Fibroblast of skin of left biceps (primary cell): ENCODE data around the gene RNF214.

Experiments
- DNase-seq, 2 experiments: peaks; one replicate each; pipeline ENCODE4 v3.0.0-alpha.2; 2013; ENCODE audit warnings: low read depth in 2 of 2

The RNF214 gene

DNA sequence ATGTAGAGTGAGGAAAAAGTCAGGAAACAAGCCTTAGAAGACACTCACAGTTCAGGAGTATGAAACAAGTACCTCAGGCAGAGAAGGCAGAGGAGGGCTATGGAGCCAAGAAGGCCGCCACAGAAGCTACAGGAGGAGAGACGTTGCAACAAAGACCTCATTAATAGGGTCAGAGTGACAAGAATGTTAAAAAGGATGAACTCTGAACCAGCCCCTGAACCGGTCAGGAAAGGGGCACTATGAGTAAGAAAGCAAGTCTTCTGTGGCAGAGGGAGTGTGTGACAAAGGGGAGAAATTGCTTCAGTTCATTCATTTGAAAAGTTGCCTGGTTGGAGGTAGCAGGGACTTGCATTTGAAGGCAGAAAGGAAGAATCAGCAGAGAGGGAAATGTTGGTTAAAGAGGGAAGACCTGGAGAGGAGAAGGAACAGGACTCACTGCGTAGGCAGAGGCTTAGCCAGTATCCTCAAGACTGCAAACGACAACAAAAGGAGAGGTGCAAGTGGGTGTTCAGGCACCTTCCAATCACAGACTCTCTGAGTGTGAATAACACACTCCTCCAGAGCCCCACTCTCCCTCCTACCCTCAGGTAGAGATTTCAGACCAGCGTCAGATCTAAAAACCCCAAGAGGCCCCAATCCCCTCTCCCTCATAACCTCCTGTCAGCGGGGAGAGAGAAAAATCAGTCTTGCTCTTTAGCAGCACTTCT lies 17.9 kb upstream of the RNF214 start:
- no peak for DNase-seq

DNA sequence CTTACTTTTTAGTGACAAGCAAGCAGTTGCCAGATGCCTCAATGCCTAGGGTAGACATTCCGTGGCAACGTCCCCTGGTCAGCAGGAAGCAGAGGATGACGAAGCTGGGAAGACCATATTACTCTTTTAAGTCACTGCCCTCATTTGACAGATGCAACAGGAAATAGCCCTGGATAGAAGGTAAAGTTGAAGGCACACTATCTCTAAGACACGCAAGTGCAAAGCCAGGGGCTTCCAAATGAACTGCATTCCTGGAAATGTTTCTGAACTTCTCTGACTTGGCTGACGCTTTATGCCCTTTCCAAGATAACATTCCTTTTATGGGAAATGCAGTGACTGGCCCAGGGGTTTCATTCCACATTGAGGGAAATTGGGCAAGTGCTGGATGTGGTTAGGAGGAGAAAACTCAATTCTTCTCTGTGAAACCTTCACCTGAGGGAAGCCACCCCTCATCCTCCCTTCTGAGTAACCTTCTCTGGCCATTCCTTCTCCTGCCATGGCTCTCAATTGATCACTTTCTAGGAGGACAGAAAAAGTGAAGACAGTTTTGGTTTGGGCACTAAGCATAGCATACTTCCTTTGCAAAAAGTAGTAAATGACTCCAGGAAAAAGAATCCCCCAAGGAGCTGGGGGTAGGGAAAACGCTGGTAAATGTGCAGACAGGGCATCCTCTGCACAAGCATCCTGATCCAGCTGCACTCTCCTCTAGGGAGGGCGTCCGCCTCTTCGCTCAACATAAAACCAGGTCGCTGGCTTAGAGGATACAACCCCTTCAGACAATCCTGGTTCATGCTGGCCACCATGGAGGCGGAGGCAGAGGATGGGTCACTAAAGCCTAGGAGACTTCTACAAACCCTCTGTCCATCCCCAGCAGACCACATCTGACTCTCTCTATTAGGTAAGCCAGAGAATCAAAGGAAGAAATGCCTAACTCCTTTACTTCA lies 15.1 kb upstream of the RNF214 start:
- DNase-seq: peak in 1 of 2 experiments; percentile 32

DNA sequence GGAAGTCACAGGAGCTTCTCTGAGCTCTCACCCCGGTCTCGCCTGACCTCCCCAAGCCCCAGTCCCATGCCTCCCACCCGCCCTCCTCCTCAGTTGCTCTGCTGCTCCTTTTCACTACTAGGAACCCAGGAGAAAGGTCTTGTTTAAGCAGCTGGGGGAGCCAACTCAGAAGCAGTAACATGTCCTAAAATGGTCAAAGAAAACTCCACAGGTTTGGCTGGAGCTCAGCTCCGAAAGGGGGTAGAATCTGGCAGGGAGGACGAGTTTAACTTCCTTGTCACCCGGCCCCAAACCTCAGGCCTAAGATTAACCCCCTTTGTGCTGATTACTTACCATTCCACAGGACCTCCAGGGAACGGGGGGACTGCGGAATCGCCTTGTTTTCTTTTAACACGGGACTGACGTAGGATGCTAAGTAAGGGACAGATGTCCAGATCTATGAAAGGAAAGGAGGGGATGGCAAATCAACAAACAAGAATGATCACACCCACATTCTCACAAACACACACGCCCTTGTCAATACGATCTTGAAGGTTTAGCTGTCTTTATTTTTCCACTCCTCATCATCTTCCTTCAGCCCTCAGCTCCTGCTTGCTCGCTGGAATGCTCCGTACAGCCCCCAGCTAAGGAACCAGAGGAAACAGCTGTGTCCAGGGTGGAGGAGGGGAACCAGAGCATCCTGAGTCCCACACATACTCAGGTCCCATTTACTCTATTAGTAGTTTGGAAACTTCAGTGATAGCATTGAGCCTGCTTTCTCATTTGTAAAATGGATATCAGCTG lies 14.1 kb upstream of the RNF214 start:
- no peak for DNase-seq

DNA sequence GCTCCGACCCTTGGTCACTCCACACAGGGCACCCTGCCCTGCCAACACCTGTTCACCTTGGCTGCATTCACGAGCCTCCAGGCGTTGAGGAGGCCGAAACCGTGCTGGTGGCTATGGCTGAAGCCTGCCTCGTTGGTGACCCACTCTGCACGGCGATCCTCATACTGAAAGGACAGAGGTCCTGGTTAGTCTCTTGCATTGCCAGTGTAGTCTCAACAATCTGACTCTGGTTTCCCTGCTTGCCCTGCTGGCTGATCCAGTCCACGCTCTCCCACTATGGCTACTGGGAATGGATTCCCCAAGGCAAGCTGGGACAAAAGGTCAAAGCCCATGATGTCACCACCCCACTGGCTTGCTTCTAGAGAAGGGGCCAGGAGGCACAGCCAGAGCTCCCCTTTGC lies 13.5 kb upstream of the RNF214 start:
- no peak for DNase-seq

DNA sequence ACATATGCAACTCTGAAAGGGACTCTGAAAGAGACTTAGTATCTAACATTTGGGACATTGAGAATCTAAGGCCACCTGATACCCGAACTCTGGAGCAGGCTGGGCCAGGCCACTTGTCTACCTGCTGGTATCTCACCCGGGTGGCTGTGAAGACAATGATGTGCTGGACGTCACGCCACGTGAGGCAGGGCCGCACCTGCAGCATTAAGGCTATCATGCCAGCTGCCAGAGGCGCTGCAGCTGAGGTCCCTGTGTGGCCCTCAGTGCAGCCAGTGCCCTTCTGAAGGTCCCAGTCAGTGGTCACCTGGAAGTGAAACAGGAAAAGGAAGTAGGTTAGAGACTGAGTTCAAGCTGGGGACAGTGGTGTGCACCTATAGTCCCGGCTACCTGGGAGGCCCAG lies 13.0 kb upstream of the RNF214 start:
- DNase-seq: no peak

DNA sequence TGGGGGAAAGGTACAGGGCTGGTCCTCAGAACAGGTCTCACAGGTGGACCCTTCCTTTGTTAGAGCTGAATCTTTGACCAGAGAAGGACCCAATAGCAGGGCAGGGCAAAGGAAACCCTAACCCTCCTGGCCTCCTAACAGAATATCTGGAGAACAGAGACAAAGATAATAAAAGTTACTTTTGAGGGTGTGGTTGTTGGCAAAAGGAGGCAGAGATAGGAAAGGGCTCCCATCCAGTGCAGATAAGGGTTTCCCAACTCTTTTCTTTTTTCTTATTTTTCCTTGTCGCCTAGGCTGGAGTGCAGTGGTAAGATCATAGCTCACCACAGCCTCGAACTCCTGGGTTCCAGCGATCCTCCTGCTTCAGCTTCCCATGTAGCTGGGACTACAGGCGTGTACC lies 12.5 kb upstream of the RNF214 start:
- no peak for DNase-seq

DNA sequence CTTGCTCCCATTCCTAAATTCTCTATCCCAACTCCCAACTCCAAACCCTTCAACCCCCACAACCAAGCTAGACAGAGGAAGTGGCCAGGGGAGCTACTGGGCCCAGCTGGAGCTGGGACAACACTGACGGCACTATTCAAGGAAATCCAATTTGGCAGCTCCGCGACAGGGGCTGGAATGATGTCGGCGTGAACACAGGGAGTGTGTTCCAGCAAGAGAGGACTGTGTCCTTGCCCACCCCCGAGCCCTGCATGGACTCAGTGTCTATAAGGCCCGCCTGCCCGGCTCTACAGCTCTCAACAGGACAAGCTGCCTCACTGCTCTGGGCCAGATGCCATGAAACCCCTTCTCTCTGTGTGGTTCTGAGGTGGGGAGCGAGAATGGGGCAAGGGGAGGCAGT lies 11.9 kb upstream of the RNF214 start:
- no peak for DNase-seq

DNA sequence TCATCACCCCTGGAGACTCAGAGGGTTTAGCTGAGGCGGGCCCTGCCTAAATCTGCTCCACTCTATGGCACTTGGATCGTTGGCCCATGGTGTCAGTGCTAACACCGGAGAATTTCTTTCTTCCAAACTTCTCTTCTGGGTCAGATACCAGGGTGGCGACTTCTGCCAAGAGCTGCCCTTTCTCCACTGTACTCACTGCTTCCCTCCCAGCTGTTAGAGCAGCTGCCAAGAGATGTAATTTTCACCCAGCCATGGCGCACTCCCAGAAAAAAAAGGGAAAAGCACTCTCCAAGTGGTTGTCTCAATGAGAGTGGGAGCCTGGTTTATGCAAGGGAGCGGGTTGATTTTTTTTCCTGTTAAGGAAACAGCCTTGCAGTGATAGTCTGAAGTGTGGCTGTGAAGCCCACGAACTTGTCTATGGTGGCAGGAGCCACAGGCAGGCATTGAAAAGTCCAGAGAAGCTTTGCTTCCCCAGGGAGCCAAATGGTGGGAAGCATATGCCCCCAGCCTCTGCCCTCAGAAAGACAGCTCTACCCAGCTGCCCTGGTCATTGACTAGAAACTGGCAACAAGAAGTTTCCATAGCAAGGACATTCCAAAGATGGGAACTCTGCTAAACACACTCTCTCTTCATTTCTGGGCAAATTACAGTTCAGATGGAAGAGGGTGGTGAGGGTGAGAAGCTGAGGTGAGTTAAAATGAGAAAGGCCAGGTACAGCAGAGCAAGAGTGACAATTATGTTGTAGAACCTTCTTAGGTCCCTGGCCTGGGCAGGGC lies 11.3 kb upstream of the RNF214 start:
- DNase-seq: no peak

DNA sequence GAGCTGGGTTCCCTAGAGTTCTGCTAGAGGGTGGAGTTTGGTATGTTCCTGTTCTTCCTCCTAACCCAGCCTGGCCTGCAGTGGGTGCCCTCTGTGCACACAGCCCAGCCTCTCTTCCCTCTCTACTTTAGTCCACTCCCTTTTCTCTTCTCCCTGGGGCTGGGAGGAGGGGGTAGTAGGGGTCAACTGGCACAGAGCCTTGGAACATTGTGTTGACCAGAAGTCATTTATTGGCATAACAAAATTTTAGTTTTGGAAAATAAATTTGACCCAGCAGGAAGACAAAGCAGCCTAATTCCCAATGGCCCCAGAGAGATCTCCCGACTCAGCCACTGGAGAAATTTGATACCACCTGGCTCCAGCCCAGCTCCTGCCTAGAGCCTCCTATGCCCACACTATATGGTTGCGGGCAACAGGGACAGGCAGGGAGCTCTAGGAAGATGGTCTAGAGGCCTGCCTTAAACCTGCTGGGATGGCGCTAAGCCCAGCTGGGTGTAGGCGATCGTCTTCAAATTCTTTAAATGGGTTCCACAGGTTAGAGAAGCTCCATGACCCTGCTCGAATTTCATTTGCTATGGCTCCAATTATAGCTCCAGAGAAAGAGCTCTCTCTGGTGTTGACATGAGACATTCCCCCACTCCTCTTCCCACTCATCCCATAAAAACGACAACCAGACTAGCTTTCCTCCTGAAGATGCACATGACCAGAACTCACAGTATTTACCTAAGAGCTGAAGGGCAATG lies 10.5 kb upstream of the RNF214 start:
- no peak for DNase-seq

DNA sequence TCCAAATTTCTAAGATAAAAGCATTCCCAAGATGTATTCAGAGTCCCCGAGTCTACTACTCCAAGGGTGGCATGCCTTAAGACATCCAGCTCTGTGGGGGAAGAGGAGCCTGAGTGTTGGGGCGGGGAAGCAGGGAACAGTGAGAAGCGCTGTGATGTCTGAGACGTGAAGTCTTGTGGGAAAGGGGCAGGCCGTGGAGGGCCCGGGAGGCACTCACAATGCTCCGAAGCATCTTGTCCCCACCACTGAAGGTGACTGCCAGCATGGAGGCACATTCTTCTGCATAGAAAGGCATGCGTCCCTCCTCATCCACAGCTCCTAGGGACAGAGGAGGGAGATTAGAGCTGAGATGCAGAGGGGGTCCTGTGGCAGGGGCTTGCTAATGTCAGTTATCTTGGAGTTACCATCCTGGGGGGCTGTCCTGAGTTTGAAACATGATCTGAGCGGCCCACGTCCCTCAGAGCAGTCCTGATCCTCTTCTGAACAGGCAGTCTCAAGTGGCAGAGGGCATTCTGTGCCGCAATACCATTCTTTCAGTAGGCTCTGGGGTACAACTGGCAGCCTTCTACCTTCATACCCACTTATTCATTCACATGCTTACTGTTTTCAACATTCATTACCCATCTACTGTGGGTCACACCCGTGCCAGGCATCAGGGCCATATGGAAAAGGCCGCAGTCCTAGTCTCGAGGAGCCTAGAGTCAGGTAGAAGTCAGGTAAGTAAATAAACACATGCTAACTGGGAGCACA lies 9.3 kb upstream of the RNF214 start:
- DNase-seq: no peak

DNA sequence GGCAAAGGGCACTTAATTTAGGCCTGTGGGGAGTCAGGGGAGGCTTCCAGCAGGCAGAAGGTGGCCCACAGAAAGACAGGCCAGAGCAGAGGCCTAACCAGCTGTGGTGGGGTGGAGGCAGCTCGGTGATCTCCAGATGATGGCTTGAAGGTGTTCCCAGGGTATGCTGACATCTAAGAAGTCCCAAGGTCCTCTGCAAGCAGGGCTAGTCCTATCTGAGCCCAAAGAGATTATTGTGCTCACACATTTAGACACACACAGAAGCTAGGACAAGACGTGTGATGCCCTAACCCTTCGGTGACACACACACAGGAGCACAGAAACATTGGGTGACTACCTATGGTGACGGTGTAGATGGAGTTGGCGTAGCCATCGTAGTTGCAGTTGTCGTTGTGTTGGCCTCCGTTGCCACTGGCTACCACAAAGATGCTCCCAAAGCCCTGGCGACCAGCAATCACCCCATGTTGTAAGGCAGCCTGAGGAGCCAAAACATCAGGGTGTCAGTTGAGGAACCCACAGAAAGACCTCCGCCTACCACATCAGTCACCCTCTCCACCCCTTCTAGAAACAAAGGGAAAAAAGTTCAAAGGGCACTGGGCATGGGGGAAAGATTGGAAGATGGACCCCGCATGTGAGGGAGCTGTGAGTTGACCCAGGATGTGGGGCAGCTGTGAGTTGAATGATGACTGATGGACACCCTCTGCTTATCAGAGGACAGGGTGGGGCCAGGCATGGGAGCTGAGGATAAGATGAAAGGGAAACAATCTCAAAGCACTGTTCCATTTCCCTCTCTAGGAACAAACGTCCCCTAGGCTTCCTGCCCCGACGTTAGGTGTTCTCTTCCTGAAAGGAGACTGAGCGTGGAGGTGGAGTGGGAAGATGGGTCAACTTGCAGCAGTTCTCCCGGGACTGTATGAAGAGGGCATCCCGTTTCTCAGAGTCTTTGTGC lies 8.5 kb upstream of the RNF214 start:
- no peak for DNase-seq

DNA sequence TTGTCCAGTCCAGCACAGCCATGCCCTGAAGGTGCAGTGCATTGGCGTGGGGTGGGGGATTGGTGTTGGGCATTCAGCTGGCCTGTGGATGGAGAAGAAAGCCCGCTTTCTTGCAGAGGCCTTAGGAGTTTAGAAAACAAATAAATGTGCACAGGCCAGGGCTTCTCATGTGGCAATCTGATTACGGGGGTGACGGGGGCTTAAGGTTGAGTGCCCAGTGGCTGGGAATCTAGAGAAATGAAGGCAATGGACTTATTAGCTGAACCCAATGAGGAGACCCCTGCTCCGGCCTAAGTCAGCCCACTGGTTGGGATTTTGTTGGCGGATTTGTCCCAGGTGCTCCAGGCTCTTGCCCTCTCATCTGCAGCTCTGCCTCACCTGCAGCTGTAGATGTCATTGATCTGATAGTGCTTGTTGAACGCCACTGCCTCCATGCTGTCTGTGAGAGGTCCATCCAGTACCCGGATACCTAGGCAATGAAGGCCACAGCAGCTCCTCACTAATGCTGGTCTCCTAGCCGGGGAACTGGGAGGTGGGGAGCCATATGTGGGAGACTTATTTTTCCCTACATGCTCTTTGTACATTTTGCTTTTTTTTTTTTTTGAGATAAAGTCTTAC lies 6.8 kb upstream of the RNF214 start:
- no peak for DNase-seq

DNA sequence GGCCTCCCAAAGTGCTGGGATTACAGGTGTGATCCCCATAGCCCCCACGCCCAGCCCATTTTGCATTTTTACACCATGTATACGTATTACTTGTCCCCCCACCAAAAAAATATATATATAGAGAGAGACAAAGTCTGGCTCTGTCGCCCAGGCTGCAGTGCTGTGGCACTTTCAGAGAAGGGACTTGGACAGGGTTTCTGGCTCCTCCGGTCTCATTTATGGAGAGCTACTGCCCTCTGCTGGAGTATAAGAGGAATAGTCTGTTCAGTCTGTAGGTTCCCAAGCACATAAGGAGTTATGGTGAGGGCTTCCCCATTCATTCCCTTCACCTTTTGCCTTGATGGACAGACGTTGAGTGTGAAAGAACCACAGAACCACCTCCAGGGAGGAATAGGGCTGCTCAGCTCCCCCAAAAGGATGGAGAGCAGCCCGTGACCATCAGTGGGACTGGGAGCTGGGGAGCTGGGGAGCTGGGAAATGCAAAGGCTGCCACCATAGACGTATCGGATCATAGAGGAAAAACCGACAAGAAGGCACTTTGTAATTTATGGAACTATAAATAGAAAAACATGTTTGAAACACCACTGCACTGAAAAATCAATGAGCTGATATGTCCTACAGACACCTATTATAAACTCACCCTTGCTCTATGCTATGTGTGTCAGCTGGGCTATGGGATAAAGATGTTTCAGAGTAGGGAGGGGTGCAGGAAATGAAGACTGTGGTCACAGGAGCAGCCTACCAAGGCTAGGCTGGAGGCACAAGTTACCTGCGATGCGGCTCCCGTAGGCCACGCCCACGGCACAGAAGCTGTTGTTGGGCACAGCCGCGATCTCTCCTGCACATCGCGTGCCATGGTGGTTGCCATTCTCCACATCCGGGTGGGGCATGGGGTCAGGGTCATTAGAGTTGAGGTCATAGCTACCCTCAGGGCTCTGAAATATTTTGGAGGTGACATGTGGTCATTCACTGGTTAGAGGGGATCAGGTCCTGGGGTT lies 5.8 kb upstream of the RNF214 start:
- peak; percentile 26 to 41 for DNase-seq

DNA sequence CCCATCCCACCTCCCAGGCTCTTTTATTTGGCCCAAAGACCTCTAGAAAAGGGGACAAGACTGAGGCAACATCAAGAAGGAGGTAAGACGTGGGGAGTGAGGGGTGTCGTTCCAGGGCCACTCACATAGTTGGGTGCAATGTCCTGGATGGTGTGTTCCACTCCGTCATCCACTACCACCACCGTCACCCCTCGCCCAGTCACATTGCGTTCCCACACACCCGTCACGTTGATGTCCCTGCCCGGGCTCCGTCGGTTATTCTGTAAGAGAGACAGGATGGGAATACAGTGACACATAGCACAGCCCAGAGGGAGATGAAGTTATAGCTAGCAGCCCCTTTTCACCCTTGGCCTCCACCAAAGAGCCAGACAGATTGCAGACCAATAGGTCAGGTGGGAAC lies 4.4 kb upstream of the RNF214 start:
- DNase-seq: no peak

DNA sequence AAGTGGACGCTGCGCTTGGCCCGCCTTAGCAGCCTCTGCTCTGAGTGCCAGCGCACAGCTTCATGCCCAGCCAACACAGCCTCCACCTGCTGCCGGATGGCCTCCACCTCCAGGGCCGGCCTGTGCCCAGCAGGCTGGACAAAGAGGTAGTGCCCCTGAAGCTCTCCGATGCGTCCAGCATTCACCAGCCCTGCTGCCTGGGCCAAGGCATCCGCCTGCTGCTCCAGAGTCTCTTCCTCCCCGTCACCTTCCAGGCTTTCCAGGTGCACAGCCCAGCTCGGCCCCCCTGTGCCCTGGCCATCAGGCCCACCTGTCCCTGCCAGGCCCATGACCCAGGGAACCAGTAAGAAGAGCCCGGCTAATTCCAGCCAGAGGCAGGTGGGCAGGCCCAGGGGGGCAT lies 3.1 kb upstream of the RNF214 start:
- DNase-seq: no peak

DNA sequence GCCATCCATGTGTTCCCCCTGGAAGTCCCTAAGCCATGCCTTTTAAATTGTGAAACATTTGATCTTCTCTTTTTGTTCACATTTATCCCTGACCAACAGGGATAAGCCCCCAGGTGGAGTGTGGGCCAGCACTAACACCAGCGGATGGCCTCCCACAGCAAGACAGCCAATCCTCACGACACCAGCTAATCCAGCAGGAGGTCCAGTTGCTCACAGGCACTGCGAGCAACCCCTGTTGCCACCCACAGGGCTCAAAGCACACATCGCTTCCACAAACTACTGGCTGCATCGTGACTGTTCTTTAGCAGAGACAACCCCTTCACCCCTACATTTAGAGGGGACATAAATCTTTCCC lies 2.6 kb upstream of the RNF214 start:
- DNase-seq: no peak

DNA sequence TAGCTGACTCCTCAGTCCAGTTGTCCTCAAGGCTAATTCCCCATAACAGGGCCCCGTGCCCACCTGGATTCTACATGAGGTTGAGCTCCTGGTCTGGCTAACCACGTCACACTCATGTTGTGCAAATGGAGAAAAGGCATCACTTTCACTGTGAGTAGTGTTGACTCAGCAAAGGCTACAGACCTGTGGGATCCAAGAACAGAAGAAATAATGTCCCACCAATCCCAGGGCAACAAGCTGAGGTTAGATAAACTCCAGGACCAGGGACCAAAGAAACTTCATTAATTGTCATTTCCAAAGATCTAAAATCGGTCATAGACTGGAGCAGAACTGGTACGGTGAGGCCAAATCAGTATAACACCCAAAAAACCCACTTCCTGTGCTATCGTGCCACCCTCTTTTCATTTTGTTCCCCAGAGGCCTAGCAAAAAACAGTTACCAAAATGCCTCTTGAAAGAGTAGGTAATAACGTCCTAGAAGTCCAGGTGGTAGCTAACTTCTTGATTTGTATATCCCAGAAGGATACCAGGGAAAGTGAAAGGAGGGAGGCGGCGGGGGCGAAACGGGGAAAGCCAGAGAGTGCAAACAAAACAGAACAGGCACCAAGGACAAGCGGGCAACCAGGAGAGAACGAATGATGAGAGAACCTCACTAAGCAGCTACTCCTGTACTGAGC lies 2.0 kb upstream of the RNF214 start:
- no peak for DNase-seq
